RWPE1 (cell line): Measurements from ENCODE around the gene TANK.

Experiments used
- CTCF ChIA-PET: fragments of 350-600 bp; sonication (Branson Sonifier 250); formaldehyde crosslinking; extraction: SDS; loops from one replicate; lab custom pipeline; 2021; lab: Yijun Ruan, JAX
- POLR2A ChIA-PET: fragments of 400-600 bp; formaldehyde crosslinking; extraction: SDS; loops from one replicate; lab custom pipeline; 2020; ENCODE audit warnings: antibody characterized with exemption; ENCODE audit not compliant: low non-redundant PET; lab: Yijun Ruan, JAX
- DNase-seq: peaks from one replicate; pipeline ENCODE4 v3.0.0; 2012; ENCODE audit warnings: low spot score
- H3K27ac ChIP-seq: fragments of 450-650 bp; 2 replicates; pipeline ENCODE4 v1.5.1; 2017
- CTCF ChIP-seq: fragments of 450-650 bp; conservative IDR thresholded peaks from 2 replicates; pipeline ENCODE4 v1.5.1; 2017; ENCODE audit warnings: low read depth, mild to moderate bottlenecking

Gene TANK

GRCh38 chr2:161230959-161231358 is 70.7 kb downstream of the TANK start:
- no peak overlapping the region for H3K27ac ChIP-seq
- no peak for TF ChIP-seq CTCF
- ChIA-PET CTCF (no interaction called here), POLR2A (no interaction called here)
- no peak for DNase-seq

GRCh38 chr2:161232571-161232970 is 72.3 kb downstream of the TANK start:
- no peak for DNase-seq
- no peak overlapping the region for H3K27ac ChIP-seq
- no peak for TF ChIP-seq CTCF
- ChIA-PET POLR2A (no interaction called here), CTCF (interaction anchor here (0.9 to 1.9 kb wide), 2 partner anchors 9 to 181 kb away, joined by 3 to 11 read pairs; no protein-coding TSS in a partner anchor)

GRCh38 chr2:161233858-161234431 is 73.7 kb downstream of the TANK start:
- CTCF ChIA-PET = interaction anchor here (1.1 to 1.9 kb wide), 2 partner anchors 11 to 14 kb away, joined by 5 to 11 read pairs; no protein-coding TSS in a partner anchor
- DNase-seq = no peak
- TF ChIP-seq CTCF = no peak
- POLR2A ChIA-PET = no interaction called here
- no peak overlapping the region for H3K27ac ChIP-seq

GRCh38 chr2:161234627-161235026 is 74.4 kb downstream of the TANK start:
- DNase-seq = no peak
- TF ChIP-seq CTCF = no peak
- no peak overlapping the region for H3K27ac ChIP-seq
- POLR2A ChIA-PET = no interaction called here
- CTCF ChIA-PET = interaction anchor here (1.1 kb wide), 1 partner anchor 15 kb away, joined by 5 read pairs; no protein-coding TSS in a partner anchor

- ChIA-PET CTCF (interaction anchor here (0.6 to 0.9 kb wide), 4 partner anchors 13 to 1044 kb away, joined by 3 to 4 read pairs (median 4); no protein-coding TSS in a partner anchor), POLR2A (interaction anchor here (0.5 kb wide), 1 partner anchor 84 kb away, joined by 10 read pairs; no protein-coding TSS in a partner anchor)
- H3K27ac ChIP-seq = peak overlapping the region; percentile 49; the same call in 1 of the 2 replicates
- TF ChIP-seq CTCF = no peak
- DNase-seq = peak; percentile 15
These were observed 77.4 kb downstream of the TANK start for GRCh38 chr2:161237392-161238264.

GRCh38 chr2:161238265-161238559 is 78.0 kb downstream of the TANK start:
- DNase-seq = no peak
- CTCF ChIA-PET = interaction anchor here (0.6 kb wide), 1 partner anchor 121 kb away, joined by 3 read pairs; no protein-coding TSS in a partner anchor
- POLR2A ChIA-PET = no interaction called here
- H3K27ac ChIP-seq = peak overlapping the region; percentile 49
- TF ChIP-seq CTCF = no peak
